HCT116 (cell line): ENCODE measurements around the gene BCL2L11.
A peak's percentile ranks its signal among the peaks of the same experiment; 100 is the strongest.

Experiments
- ATF3 ChIP-seq: IDR thresholded peaks from 2 replicates; pipeline ENCODE4 v1.6.1; 2012
- CTCF ChIP-seq, 3 experiments: fragments of 200-600 bp in 1 of 3; sonication (generic) in 1 of 3; IDR thresholded peaks in 2 of 3; conservative IDR thresholded peaks in 1 of 3; 2 replicates each; pipeline ENCODE4 v1.5.1; 2012 to 2017; ENCODE audit warnings: low read depth in 2 of 3, low read length in 2 of 3, antibody characterized with exemption in 1 of 3, borderline replicate concordance in 1 of 3, control low read depth in 1 of 3, mild to moderate bottlenecking in 1 of 3, mixed read lengths in 1 of 3, mixed run types in 1 of 3, moderate library complexity in 1 of 3; ENCODE audit not compliant: insufficient read depth in 1 of 3
- EZH2phosphoT487 ChIP-seq: fragments of 200-600 bp; IDR thresholded peaks from 2 replicates; pipeline ENCODE4 v1.6.1; 2018; ENCODE audit warnings: antibody characterized with exemption, borderline replicate concordance
- POLR2A ChIP-seq: IDR thresholded peaks from 2 replicates; pipeline ENCODE4 v1.7.0; 2011; ENCODE audit warnings: borderline replicate concordance; ENCODE audit not compliant: insufficient read depth, insufficient read length; ENCODE audit errors: extremely low read depth
- POLR2AphosphoS5 ChIP-seq: IDR thresholded peaks from 2 replicates; pipeline ENCODE4 v1.6.1; 2011; ENCODE audit warnings: mild to moderate bottlenecking, low read depth, low read length, moderate library complexity
- RAD21 ChIP-seq: IDR thresholded peaks from 2 replicates; pipeline ENCODE4 v1.6.1; 2012; ENCODE audit warnings: low read depth, mild to moderate bottlenecking
- REST ChIP-seq: IDR thresholded peaks from 2 replicates; pipeline ENCODE4 v1.6.1; 2012; ENCODE audit warnings: low read depth
- ZNF274 ChIP-seq: fragments of 200-500 bp; sonication (Bioruptor generic); IDR thresholded peaks from 2 replicates; pipeline ENCODE4 v1.6.1; 2014; ENCODE audit warnings: mild to moderate bottlenecking, low read depth, low read length, inconsistent platforms

GRCh38 chr2:111134055-111134454 lies 13.3 kb downstream of the BCL2L11 start:
- TF ChIP-seq REST (no peak), ZNF274 (no peak), POLR2AphosphoS5 (no peak), POLR2A (no peak), ATF3 (no peak), RAD21 (no peak), EZH2phosphoT487 (no peak), CTCF (IDR thresholded peaks at IDR 0.05 in 2 of 3, conservative IDR thresholded peaks at IDR 0.05 in 1 of 3; ENCODE audit: borderline replicate concordance in 1 of 3, insufficient read depth in 1 of 3, low read depth in 2 of 3, low read length in 2 of 3) (peak in 1 of 3 experiments; percentile 52; a peak in 2 of 6 replicates)
